HFFc6 (cell line): Measurements from ENCODE around the gene MTHFSD. TPM values are rescaled to one million over a fixed set of nuclear protein-coding genes. Genes with fewer than 3 reads are reported as not detected.

ENCODE experiments used
- DNase-seq: peaks from one replicate; pipeline ENCODE4 v3.0.0-alpha.2; 2018
- H3K27ac Mint-ChIP-seq: 2 replicates; pipeline ENCODE4 v1.8.0; 2020; ENCODE audit warnings: mild to moderate bottlenecking, mixed read lengths
- H3K27me3 Mint-ChIP-seq: 2 replicates; pipeline ENCODE4 v1.8.0; 2021; ENCODE audit warnings: mild to moderate bottlenecking, moderate library complexity, mixed read lengths; ENCODE audit not compliant: insufficient read depth
- H3K36me3 Mint-ChIP-seq: 2 replicates; pipeline ENCODE4 v1.8.0; 2021; ENCODE audit warnings: low read depth, mixed read lengths
- H3K4me1 Mint-ChIP-seq: 2 replicates; pipeline ENCODE4 v1.8.0; 2020; ENCODE audit warnings: low read depth, mixed read lengths
- H3K4me3 Mint-ChIP-seq: 2 replicates; pipeline ENCODE4 v1.8.0; 2020; ENCODE audit warnings: mild to moderate bottlenecking, moderate library complexity, mixed read lengths
- H3K9me3 Mint-ChIP-seq: 2 replicates; pipeline ENCODE4 v1.8.0; 2020; ENCODE audit warnings: mild to moderate bottlenecking, mixed read lengths
- CTCF ChIP-seq: fragments of 200-600 bp; sonication (generic); IDR thresholded peaks from 2 replicates; pipeline ENCODE4 v1.5.0; 2021; ENCODE audit warnings: antibody characterized with exemption, mild to moderate bottlenecking
- total RNA-seq, 6 experiments: library from RNA; stranded (reverse); fragmentation: NEBNext Ultra II Directional; extraction: Animal tissue kit (Norgen Biotek cat#: 25700); gene quantifications; 2 replicates in 1 of 6; 3 replicates in 5 of 6; pipeline ENCODE4 v1.2.3, GENCODE V29; 2021

The MTHFSD gene
- total RNA-seq, 6 experiments from 2014 or later = 16.8 to 18.6 (median 17.0) TPM

GRCh38 chr16:86585821-86586611, 31.0 kb upstream of the MTHFSD start:
- DNase-seq = peak; percentile 96
- Mint-ChIP-seq H3K9me3 (no peaks in the 10 kb centered on the region), H3K36me3 (peaks cover 10% of the 10 kb centered on the region), H3K27ac (no peak overlapping the region), H3K4me1 (no peaks in the 10 kb centered on the region), H3K4me3 (peak overlapping the region; percentile 78), H3K27me3 (peaks cover 2% of the 10 kb centered on the region)
- TF ChIP-seq CTCF = no peak

- H3K36me3 Mint-ChIP-seq = peaks cover 15% of the 10 kb centered on the region
- H3K4me3 Mint-ChIP-seq = peak overlapping the region; percentile 78
- peak; percentile 69 for DNase-seq
- no peak for TF ChIP-seq CTCF
- peaks cover 2% of the 10 kb centered on the region for H3K27me3 Mint-ChIP-seq
- H3K4me1 Mint-ChIP-seq = no peaks in the 10 kb centered on the region
- no peaks in the 10 kb centered on the region for H3K9me3 Mint-ChIP-seq
- H3K27ac Mint-ChIP-seq = no peak overlapping the region
Measured at GRCh38 chr16:86584726-86585721, 30.0 kb upstream of the MTHFSD start.

- Mint-ChIP-seq H3K4me3 (peak overlapping the region; percentile 78; the same call in 1 of the 2 replicates), H3K9me3 (no peaks in the 10 kb centered on the region), H3K4me1 (no peaks in the 10 kb centered on the region), H3K36me3 (peaks cover 15% of the 10 kb centered on the region), H3K27ac (peak overlapping the region; percentile 76; the same call in 1 of the 2 replicates), H3K27me3 (peaks cover 4% of the 10 kb centered on the region)
- TF ChIP-seq CTCF = no peak
- DNase-seq = no peak
Measured at GRCh38 chr16:86584071-86584685, 29.1 kb upstream of the MTHFSD start.

DNA sequence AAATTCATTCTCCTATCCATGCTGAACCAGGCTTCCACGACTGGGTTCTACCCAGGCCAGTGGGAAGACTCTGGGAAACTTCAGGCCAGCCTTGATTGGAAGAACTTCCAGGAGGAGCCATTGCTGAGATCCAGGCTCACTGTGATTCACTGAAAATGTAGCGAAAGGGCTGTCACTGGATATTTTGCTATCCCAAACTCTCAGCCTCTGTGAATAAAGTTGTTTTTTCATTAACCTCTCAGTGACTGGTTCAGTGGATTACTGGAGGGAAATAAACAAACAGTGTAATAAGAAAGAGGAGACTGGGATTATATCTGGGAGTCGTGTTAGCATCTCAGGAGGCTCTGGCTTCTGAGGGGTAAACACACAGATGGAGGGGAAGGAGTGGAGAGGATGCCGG, 26.4 kb upstream of the MTHFSD start:
- Mint-ChIP-seq H3K4me3 (peak overlapping the region; percentile 96), H3K36me3 (peaks cover 15% of the 10 kb centered on the region), H3K27ac (peak overlapping the region; percentile 99), H3K27me3 (peaks cover 2% of the 10 kb centered on the region), H3K4me1 (peaks cover 23% of the 10 kb centered on the region), H3K9me3 (no peaks in the 10 kb centered on the region)
- no peak for TF ChIP-seq CTCF
- DNase-seq = peak; percentile 57

GRCh38 chr16:86580791-86581170, 25.7 kb upstream of the MTHFSD start:
- peaks cover 15% of the 10 kb centered on the region for H3K36me3 Mint-ChIP-seq
- no peaks in the 10 kb centered on the region for H3K9me3 Mint-ChIP-seq
- H3K27me3 Mint-ChIP-seq = peaks cover 2% of the 10 kb centered on the region
- DNase-seq = no peak
- H3K4me1 Mint-ChIP-seq = peaks cover 29% of the 10 kb centered on the region
- peak overlapping the region; percentile 99 for H3K27ac Mint-ChIP-seq
- peak overlapping the region; percentile 96 for H3K4me3 Mint-ChIP-seq
- no peak for TF ChIP-seq CTCF
